Activated naive CD4-positive, alpha-beta T cell treated with anti-CD3 and anti-CD28 coated beads, Interleukin-2, amount 50 U/mL, for 24 hours (primary cell): ENCODE results near the gene ADAR.
"Not testable (repeated sequence)": the region's sequence is repeated elsewhere in the genome, so short reads cannot be mapped to it uniquely, and the experiment has no call there.

Experiments
- H3K27ac Mint-ChIP-seq: one replicate; pipeline ENCODE4 v1.8.0; 2021; ENCODE audit warnings: mild to moderate bottlenecking, mixed read lengths
- H3K27me3 Mint-ChIP-seq: one replicate; pipeline ENCODE4 v1.8.0; 2021; ENCODE audit warnings: mixed read lengths
- H3K36me3 Mint-ChIP-seq: one replicate; pipeline ENCODE4 v1.8.0; 2021; ENCODE audit warnings: mixed read lengths
- H3K4me1 Mint-ChIP-seq: one replicate; pipeline ENCODE4 v1.8.0; 2021; ENCODE audit warnings: mixed read lengths
- H3K4me3 Mint-ChIP-seq: one replicate; pipeline ENCODE4 v1.8.0; 2021; ENCODE audit warnings: mild to moderate bottlenecking, mixed read lengths
- H3K9me3 Mint-ChIP-seq: one replicate; pipeline ENCODE4 v1.8.0; 2021; ENCODE audit warnings: mixed read lengths

ADAR gene, protein sequence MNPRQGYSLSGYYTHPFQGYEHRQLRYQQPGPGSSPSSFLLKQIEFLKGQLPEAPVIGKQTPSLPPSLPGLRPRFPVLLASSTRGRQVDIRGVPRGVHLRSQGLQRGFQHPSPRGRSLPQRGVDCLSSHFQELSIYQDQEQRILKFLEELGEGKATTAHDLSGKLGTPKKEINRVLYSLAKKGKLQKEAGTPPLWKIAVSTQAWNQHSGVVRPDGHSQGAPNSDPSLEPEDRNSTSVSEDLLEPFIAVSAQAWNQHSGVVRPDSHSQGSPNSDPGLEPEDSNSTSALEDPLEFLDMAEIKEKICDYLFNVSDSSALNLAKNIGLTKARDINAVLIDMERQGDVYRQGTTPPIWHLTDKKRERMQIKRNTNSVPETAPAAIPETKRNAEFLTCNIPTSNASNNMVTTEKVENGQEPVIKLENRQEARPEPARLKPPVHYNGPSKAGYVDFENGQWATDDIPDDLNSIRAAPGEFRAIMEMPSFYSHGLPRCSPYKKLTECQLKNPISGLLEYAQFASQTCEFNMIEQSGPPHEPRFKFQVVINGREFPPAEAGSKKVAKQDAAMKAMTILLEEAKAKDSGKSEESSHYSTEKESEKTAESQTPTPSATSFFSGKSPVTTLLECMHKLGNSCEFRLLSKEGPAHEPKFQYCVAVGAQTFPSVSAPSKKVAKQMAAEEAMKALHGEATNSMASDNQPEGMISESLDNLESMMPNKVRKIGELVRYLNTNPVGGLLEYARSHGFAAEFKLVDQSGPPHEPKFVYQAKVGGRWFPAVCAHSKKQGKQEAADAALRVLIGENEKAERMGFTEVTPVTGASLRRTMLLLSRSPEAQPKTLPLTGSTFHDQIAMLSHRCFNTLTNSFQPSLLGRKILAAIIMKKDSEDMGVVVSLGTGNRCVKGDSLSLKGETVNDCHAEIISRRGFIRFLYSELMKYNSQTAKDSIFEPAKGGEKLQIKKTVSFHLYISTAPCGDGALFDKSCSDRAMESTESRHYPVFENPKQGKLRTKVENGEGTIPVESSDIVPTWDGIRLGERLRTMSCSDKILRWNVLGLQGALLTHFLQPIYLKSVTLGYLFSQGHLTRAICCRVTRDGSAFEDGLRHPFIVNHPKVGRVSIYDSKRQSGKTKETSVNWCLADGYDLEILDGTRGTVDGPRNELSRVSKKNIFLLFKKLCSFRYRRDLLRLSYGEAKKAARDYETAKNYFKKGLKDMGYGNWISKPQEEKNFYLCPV

GRCh38 chr1:154607609-154608396 is at the start of gene ADAR:
Gene ADAR, minus strand, starts transcription at chr1:154608186. Its CDS starts 180 bp downstream, at chr1:154608006.
- H3K9me3 Mint-ChIP-seq, result no peaks in the 10 kb centered on the region
- peak within 1 kb of the TSS; percentile 98 for H3K27ac Mint-ChIP-seq
- peak within 1 kb of the TSS; percentile 92 for H3K4me3 Mint-ChIP-seq
- peaks cover 74% of the 10 kb centered on the region for H3K4me1 Mint-ChIP-seq
- H3K27me3 Mint-ChIP-seq, result no peaks in the 10 kb centered on the region
- H3K36me3 Mint-ChIP-seq, result peaks cover 5% of the 10 kb centered on the region

DNA sequence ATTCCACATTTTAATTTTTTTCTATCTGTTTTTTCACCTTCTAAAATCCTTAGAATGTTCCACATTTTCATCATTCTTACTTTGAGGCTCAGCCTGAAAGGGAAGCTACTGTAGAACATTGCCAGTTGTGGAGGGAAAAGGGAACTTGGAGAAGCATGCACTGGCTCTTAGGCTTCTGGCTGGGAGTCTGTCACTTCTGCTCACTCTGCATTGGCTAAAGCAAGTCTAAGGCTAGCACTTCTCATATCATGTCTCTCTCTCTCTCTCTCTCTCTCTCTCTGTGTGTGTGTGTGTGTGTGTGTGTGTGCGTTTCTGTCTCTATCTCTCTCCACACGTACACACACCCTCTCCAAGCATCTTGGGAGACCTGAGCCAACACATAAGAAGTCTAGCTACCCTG is 49.6 kb upstream of the ADAR start:
- Mint-ChIP-seq H3K27ac (no peak overlapping the region), H3K4me3 (no peak overlapping the region), H3K9me3 (no peaks in the 10 kb centered on the region), H3K27me3 (peaks cover 17% of the 10 kb centered on the region), H3K36me3 (no peaks in the 10 kb centered on the region), H3K4me1 (no peaks in the 10 kb centered on the region)

DNA sequence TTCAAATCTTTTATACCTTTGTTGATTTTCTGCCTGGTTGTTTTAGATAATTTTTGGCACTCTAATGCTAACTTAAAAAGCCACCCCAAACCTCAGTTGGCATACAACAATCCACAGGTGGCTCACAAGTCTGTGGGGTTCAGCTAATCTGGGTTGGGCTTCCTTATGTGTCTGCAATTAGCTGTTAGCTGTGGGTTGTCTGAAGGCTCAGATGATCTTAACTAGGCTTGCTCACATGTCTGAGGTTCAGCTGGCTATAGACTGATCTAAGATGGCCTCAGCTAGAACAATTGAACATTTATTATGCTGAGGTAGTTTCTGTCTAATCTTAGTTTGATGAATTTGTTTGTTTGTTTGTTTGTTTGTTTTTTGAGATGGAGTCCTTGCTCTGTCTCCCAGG is 44.9 kb upstream of the ADAR start:
- Mint-ChIP-seq H3K4me1 (no peaks in the 10 kb centered on the region), H3K27me3 (peaks cover 6% of the 10 kb centered on the region), H3K4me3 (no peak overlapping the region), H3K9me3 (no peaks in the 10 kb centered on the region), H3K27ac (no peak overlapping the region), H3K36me3 (no peaks in the 10 kb centered on the region)

DNA sequence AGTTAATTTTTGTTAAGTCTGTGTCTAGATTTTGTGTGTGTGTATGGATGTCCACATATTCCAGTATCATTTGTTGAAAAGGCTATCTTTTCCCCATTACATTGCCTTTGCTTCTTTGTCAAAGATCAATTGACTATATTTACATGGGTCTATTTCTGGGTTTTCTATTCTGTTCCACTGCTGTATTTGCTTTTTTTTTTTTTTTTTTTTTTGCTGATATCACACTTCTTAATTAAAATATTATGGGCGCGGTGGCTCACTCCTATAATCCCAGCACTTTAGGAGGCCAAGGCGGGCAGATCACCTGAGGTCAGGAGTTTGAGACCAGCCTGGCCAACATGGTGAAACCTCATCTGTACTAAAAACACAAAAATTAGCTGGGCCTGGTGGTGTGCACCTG is 36.7 kb upstream of the ADAR start:
- H3K27ac Mint-ChIP-seq, H3K4me3 Mint-ChIP-seq, H3K36me3 Mint-ChIP-seq, H3K9me3 Mint-ChIP-seq, H3K4me1 Mint-ChIP-seq, H3K27me3 Mint-ChIP-seq: not testable (repeated sequence)

DNA sequence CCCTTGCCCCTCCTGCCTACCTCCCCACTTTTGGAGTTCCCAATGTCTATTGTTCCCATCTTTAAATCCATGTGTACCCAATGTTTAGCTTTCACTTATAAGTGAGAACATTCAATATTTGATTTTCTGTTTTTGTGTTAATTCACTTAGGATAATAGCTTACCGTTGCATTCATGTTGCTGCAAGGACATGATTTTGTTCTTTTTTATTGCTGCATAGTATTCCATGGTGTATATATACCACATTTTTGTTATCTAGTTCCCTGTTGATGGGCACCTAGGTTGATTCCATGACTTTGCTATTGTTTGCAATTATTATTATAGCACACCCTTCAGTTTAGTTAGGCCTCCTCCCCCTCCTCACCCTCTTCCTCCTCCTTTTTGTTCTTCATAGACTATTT is 33.5 kb upstream of the ADAR start:
- no peaks in the 10 kb centered on the region for H3K36me3 Mint-ChIP-seq
- H3K27me3 Mint-ChIP-seq, result peaks cover 2% of the 10 kb centered on the region
- H3K4me1 Mint-ChIP-seq, result no peaks in the 10 kb centered on the region
- H3K9me3 Mint-ChIP-seq, result no peaks in the 10 kb centered on the region
- H3K27ac Mint-ChIP-seq, result no peak overlapping the region
- no peak overlapping the region for H3K4me3 Mint-ChIP-seq

DNA sequence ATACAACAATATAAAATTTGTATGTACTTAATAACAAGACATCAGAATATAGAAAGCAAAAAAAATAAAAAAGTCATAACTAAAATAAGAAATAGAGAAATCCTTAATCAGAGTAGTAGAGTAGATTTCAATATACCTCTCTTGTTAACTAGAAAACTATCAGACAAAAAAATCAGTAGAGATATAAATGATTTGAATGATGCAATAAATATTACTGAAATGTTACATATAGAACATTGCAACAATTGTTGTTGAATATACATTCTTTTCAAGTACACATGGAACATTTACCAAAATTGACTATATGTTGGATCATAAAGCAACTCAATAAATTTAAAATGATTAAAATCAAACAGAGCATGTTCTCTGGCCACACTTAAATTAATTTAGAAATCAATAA is 31.9 kb upstream of the ADAR start:
- Mint-ChIP-seq H3K4me1 (no peaks in the 10 kb centered on the region), H3K4me3 (no peak overlapping the region), H3K27me3 (peaks cover 12% of the 10 kb centered on the region), H3K36me3 (no peaks in the 10 kb centered on the region), H3K27ac (no peak overlapping the region), H3K9me3 (no peaks in the 10 kb centered on the region)

DNA sequence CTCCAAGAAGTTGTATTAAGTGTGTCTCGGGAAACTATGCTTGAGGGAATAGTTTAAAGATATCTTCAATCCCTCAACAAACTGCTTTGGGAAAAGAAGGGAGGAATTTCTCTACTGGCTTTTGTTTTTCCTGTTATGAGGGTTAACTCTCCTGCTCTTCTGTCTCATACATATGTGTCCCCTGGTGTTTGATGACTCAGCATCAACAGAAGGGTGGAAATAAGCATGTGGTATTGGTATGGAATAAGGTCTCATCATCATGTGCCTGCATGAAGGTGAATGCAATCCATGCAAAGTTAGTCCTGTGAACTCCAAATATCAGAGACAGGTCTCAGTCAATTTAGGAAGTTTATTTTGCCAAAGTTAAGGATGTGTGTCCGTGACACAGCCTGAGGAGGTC is 27.2 kb upstream of the ADAR start:
- no peaks in the 10 kb centered on the region for H3K4me1 Mint-ChIP-seq

DNA sequence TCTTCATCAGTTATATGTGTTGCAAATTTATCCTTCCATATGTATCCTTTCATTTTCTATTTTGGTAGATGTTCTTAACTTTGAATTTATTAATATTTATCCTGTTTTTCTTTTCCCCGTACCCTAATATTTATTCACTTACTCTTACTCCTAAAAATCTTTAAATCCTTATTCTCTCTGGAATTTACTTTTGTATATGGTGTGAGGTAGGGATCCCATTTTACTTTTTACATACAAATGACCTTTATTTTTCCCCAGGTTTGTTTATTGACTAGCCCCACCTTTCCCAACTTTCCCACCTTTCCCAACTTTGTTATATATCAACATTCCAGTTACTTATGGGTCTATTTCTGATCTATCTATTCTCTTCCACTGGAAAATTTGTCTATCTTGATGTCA is 21.7 kb upstream of the ADAR start:
- peaks cover 3% of the 10 kb centered on the region for H3K27me3 Mint-ChIP-seq
- peaks cover 14% of the 10 kb centered on the region for H3K9me3 Mint-ChIP-seq
- peaks cover 14% of the 10 kb centered on the region for H3K36me3 Mint-ChIP-seq
- H3K27ac Mint-ChIP-seq, result peak overlapping the region; percentile 24
- no peak overlapping the region for H3K4me3 Mint-ChIP-seq
- H3K4me1 Mint-ChIP-seq, result peaks cover 24% of the 10 kb centered on the region

More for the DNA sequence above, 27.2 kb upstream of the ADAR start:
- Mint-ChIP-seq H3K9me3 (peaks cover 4% of the 10 kb centered on the region), H3K4me3 (no peak overlapping the region), H3K36me3 (peaks cover 4% of the 10 kb centered on the region), H3K27me3 (peaks cover 15% of the 10 kb centered on the region), H3K27ac (no peak overlapping the region)

DNA sequence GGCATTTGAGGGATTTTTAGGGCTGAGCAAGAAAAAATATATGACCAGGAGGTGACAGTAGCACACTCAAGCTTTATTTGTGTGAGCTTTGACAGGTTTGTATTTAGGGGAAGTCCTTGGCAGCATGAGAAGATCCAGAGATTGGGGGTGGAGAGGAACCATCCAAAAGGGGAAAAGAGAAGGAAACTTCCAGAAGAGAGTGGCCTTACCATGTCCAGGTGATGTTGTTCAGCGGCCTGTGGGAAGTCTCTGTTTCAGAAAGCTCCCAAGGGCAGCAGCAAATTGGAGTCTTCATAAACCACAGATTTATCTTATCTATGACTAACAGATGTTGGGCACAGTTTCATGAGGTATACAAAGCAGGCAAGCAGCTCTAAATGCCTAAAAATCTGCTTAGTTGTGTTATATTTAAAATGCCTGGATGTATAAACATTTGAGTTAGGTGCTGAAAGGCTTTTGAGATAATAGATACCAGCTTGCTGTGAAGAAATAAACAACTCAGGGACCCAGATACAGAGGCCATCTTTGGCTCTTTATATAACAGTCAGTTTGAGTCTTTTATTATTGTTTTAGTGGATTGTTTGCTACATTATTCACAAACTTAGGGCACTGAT is 21.2 kb upstream of the ADAR start:
- H3K27me3 Mint-ChIP-seq, result peaks cover 3% of the 10 kb centered on the region
- H3K4me3 Mint-ChIP-seq, result peak overlapping the region; percentile 77
- peaks cover 14% of the 10 kb centered on the region for H3K9me3 Mint-ChIP-seq
- H3K27ac Mint-ChIP-seq, result peak overlapping the region; percentile 93
- peaks cover 29% of the 10 kb centered on the region for H3K4me1 Mint-ChIP-seq
- H3K36me3 Mint-ChIP-seq, result peaks cover 14% of the 10 kb centered on the region

DNA sequence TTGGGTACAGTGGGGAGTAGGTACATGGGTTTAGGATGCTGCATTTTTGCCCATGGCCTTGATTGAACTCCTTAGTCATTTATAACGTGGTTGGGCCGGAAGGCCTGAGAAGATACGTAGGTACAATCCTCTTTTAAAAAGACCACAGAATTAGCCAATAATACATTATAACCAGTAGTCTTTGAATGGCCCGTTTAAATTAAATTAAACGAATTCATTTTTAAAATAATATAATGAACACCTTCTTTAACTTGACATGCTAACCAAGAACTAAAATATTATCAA is 20.1 kb upstream of the ADAR start:
- Mint-ChIP-seq H3K4me1 (peaks cover 37% of the 10 kb centered on the region), H3K4me3 (peak overlapping the region; percentile 99), H3K27ac (peak overlapping the region; percentile 99), H3K9me3 (peaks cover 14% of the 10 kb centered on the region), H3K27me3 (peaks cover 1% of the 10 kb centered on the region), H3K36me3 (peaks cover 14% of the 10 kb centered on the region)

DNA sequence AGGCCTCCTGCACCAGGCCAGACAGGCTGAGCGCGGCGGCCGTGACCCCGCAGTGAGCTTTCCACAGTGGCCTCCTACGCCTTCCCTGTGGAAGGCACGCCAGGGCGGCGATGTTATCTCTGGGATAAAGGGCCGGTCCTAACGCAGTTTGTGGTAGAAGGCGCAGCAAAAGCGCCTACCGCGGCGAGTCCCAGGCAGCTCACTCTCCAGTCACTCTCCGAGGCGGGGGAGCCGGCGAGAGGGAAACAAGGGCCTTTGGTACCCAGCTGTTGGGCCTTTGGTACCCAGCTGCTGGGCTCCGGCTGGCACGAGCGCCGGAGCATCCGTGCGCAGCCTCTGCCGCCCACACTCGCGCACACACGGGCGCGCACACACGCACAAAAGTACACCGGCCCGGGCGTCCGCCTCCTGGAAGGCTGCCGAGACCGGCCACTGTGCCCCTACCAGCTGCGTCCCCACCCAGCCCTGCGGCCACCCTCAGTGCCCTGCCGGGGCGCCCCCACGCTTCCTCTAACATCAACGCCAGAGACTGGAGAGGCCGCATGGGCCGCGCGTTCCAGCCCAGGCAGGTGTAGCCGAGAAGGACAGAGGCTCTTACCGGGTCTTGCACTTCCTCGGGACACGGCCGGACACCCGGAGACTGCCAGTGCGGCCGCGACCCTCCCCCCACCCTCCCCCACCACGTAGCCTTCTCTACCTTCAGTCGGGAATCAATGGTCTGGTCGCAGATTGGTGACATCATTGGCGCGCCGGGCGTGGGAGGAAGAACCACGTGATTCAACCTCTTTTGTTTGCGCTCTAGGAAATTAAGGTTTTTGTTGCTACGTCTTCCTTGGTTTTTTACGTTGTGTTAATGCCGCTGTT is 19.5 kb upstream of the ADAR start:
- H3K9me3 Mint-ChIP-seq, result peaks cover 14% of the 10 kb centered on the region

GRCh38 chr1:154626456-154627256 is 18.7 kb upstream of the ADAR start:
- H3K36me3 Mint-ChIP-seq, result peaks cover 14% of the 10 kb centered on the region

More for the DNA sequence above, 19.5 kb upstream of the ADAR start:
- Mint-ChIP-seq H3K36me3 (peaks cover 14% of the 10 kb centered on the region), H3K4me3 (peak overlapping the region; percentile 99), H3K27me3 (peaks cover under 1% of the 10 kb centered on the region), H3K27ac (peak overlapping the region; percentile 99), H3K4me1 (peaks cover 43% of the 10 kb centered on the region)

More at GRCh38 chr1:154626456-154627256, 18.7 kb upstream of the ADAR start:
- H3K9me3 Mint-ChIP-seq, result peaks cover 14% of the 10 kb centered on the region
- no peaks in the 10 kb centered on the region for H3K27me3 Mint-ChIP-seq
- H3K4me3 Mint-ChIP-seq, result peak overlapping the region; percentile 99
- H3K27ac Mint-ChIP-seq, result peak overlapping the region; percentile 99
- H3K4me1 Mint-ChIP-seq, result peaks cover 52% of the 10 kb centered on the region
